ENCODE data around the gene PIGBOS1.

The PIGBOS1 gene

GRCh38 chr15:55318588-55319494, at the start of gene PIGBOS1, which contains the start of gene PIGB:
Gene PIGBOS1 (minus strand): TSS chr15:55319123. CDS start chr15:55317792, 1,331 bp downstream.
Gene PIGB (plus strand): TSS chr15:55319222. CDS start chr15:55319251, 29 bp downstream.
- no peaks in the 10 kb centered on the region for H3K9me3 Mint-ChIP-seq
- peaks cover 42% of the 10 kb centered on the region for H3K36me3 Mint-ChIP-seq
- peak; percentile 98 for ATAC-seq
- peaks cover 62% of the 10 kb centered on the region for H3K4me1 Mint-ChIP-seq
- peak; percentile 68 to 88 for DNase-seq (ENCODE audit: low spot score in 2 of 2)
- H3K27ac Mint-ChIP-seq = peak within 1 kb of the TSS; percentile 100
- peak within 1 kb of the TSS; percentile 98 for H3K4me3 Mint-ChIP-seq

DNA sequence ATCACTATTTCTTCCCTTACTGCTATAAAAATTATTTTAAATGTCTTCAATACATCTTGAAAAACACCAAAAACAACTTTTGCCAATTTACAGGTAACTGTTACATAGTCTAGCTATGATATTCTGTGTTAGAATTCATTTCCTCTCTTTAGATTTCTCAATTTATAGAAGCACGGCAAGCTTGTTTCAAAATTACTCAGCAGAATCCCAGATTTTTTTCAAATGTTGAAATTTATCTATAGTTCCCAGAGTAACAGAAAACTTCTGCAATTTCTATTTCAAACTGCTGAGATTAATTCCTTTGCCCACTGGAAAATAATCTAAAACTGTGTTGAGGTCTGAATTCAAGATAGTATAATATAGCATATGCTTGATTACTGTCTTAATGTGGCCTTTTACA, 48.1 kb upstream of the PIGBOS1 start:
- DNase-seq (ENCODE audit: low spot score in 2 of 2) (no peak), ATAC-seq (no peak)
- H3K36me3 Mint-ChIP-seq = peaks cover 37% of the 10 kb centered on the region
- H3K4me3 Mint-ChIP-seq = no peak overlapping the region
- H3K4me1 Mint-ChIP-seq = peaks cover 5% of the 10 kb centered on the region
- peak overlapping the region; percentile 23 for H3K27ac Mint-ChIP-seq
- no peaks in the 10 kb centered on the region for H3K9me3 Mint-ChIP-seq

DNA sequence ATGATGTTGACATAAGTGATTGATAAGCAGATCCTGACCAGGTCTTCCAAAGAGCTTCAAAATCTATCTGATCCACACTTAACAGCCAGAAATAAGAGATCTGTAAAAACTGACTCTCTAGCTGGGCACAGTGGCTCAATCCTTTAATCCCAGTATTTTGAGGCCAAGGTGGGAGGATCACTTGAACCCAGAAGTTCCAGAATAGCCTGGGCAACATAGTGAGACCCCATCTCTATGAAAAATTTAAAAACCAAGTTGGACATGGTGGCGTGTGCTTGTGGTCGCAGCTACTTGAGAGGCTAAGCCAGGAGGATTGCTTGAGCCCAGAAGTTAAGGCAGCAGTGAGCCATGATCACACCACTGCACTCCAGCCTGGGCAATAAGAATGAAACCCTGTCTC, 43.7 kb upstream of the PIGBOS1 start:
- Mint-ChIP-seq H3K9me3 (no peaks in the 10 kb centered on the region), H3K27ac (no peak overlapping the region), H3K36me3 (peaks cover 11% of the 10 kb centered on the region), H3K4me1 (peaks cover 2% of the 10 kb centered on the region), H3K4me3 (no peak overlapping the region)
- no peak for ATAC-seq
- DNase-seq (ENCODE audit: low spot score in 2 of 2) = no peak

DNA sequence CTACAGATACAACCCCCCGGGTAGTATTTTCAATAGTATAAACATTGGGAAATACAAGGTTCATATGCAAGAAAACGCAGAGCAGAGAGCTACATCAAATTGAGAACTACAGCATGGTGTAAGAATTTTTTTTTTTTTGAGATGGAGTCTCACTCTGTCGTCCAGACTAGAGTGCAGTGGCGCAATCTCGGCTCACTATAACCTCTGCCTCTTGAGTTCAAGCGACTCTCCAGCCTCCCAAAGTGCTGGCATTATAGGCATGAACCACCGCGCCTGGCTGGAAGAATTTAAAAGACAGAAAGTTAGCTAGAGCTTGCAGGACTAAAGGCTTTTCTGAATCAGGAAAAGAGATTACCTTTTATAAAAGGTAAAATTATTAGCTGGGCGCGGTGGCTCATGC, 42.1 kb upstream of the PIGBOS1 start:
- ATAC-seq = no peak
- H3K4me3 Mint-ChIP-seq = no peak overlapping the region
- H3K4me1 Mint-ChIP-seq = no peaks in the 10 kb centered on the region
- no peak overlapping the region for H3K27ac Mint-ChIP-seq
- no peaks in the 10 kb centered on the region for H3K9me3 Mint-ChIP-seq
- peaks cover 25% of the 10 kb centered on the region for H3K36me3 Mint-ChIP-seq
- no peak for DNase-seq (ENCODE audit: low spot score in 2 of 2)

DNA sequence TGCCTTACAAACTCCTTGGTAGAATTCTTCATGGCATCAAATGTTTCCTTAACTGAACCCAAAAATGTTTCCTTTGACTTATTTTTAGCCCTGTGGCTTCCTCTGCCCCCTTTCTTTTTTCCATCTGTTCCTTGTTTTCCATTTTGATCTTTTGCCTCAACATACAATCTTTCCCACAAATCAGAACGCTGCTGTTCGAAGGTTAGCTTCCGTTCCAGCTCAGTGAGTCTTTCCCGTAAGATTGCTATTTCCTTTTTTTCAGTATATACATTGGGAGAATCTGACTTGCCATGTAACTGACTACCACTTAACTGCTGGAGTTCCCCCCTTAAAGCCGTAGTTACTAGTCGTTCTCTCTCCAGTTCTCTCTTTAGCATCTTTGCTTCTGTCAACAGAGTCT, 41.3 kb upstream of the PIGBOS1 start:
- DNase-seq (ENCODE audit: low spot score in 2 of 2) (no peak), ATAC-seq (no peak)
- Mint-ChIP-seq H3K36me3 (peaks cover 33% of the 10 kb centered on the region), H3K27ac (no peak overlapping the region), H3K4me3 (no peak overlapping the region), H3K4me1 (no peaks in the 10 kb centered on the region), H3K9me3 (no peaks in the 10 kb centered on the region)

DNA sequence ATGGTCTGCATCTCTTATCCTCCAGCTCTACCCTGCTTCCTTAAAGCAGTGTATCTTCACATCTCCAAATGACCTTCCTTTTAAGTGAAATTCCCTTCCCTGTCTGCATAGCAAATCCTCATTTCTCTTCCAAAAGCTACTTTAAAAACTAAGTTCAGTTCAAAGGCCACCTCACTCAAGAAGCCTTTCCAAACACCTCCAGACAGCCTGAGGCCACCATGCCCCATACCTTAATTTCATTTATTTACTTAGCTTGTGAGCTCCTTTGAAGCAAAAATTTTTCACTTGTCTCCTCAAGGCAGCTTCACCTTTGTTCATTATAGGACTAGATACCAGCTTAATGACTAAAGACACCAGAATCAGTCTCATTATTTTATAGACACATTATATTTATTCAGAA, 39.5 kb upstream of the PIGBOS1 start:
- no peak overlapping the region for H3K4me3 Mint-ChIP-seq
- peak overlapping the region; percentile 32 for H3K27ac Mint-ChIP-seq
- DNase-seq (ENCODE audit: low spot score in 2 of 2) (no peak), ATAC-seq (no peak)
- H3K9me3 Mint-ChIP-seq = no peaks in the 10 kb centered on the region
- peaks cover 51% of the 10 kb centered on the region for H3K36me3 Mint-ChIP-seq
- no peaks in the 10 kb centered on the region for H3K4me1 Mint-ChIP-seq

GRCh38 chr15:55357774-55358173, 38.9 kb upstream of the PIGBOS1 start:
- peak; percentile 66 for ATAC-seq
- DNase-seq (ENCODE audit: low spot score in 2 of 2) = no peak
- Mint-ChIP-seq H3K4me3 (no peak overlapping the region), H3K9me3 (no peaks in the 10 kb centered on the region), H3K4me1 (no peaks in the 10 kb centered on the region), H3K27ac (peak overlapping the region; percentile 32), H3K36me3 (peaks cover 54% of the 10 kb centered on the region)

GRCh38 chr15:55356985-55357585, 38.2 kb upstream of the PIGBOS1 start:
- no peak overlapping the region for H3K4me3 Mint-ChIP-seq
- H3K27ac Mint-ChIP-seq = peak overlapping the region; percentile 10
- H3K36me3 Mint-ChIP-seq = peaks cover 61% of the 10 kb centered on the region

DNA sequence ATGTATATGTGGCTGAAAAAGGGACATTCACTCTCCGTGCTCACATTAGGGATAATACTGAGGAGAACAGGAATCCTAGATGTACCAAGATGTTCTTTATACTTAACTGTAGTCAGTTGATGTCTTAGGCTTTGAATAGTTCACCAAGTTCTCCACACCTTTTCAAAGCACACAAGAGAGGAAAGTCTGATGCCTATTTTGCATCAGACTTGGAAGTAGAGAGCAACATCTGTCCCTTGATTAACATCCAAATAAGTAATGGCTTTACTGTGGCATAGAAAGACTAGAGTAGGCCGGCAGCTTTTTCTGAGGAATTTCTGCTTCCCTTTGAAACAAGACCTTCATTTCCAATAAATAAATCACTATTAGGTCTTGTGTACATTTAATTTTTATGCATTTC, 34.1 kb upstream of the PIGBOS1 start:
- H3K36me3 Mint-ChIP-seq = peaks cover 90% of the 10 kb centered on the region
- no peak overlapping the region for H3K27ac Mint-ChIP-seq
- no peaks in the 10 kb centered on the region for H3K4me1 Mint-ChIP-seq
- ATAC-seq (no peak), DNase-seq (ENCODE audit: low spot score in 2 of 2) (no peak)
- H3K4me3 Mint-ChIP-seq = no peak overlapping the region
- no peaks in the 10 kb centered on the region for H3K9me3 Mint-ChIP-seq

More at GRCh38 chr15:55356985-55357585, 38.2 kb upstream of the PIGBOS1 start:
- Mint-ChIP-seq H3K4me1 (no peaks in the 10 kb centered on the region), H3K9me3 (no peaks in the 10 kb centered on the region)
- DNase-seq (ENCODE audit: low spot score in 2 of 2) (no peak), ATAC-seq (no peak)

GRCh38 chr15:55349282-55349681, 30.4 kb upstream of the PIGBOS1 start:
- H3K9me3 Mint-ChIP-seq = no peaks in the 10 kb centered on the region
- DNase-seq (ENCODE audit: low spot score in 2 of 2) (no peak), ATAC-seq (no peak)
- no peaks in the 10 kb centered on the region for H3K4me1 Mint-ChIP-seq
- H3K27ac Mint-ChIP-seq = no peak overlapping the region
- H3K36me3 Mint-ChIP-seq = peaks cover 80% of the 10 kb centered on the region
- H3K4me3 Mint-ChIP-seq = no peak overlapping the region

- H3K36me3 Mint-ChIP-seq = peaks cover 75% of the 10 kb centered on the region
- no peak overlapping the region for H3K4me3 Mint-ChIP-seq
- H3K4me1 Mint-ChIP-seq = no peaks in the 10 kb centered on the region
- DNase-seq (ENCODE audit: low spot score in 2 of 2) = no peak
- ATAC-seq = no peak
- H3K27ac Mint-ChIP-seq = peak overlapping the region; percentile 37
- no peaks in the 10 kb centered on the region for H3K9me3 Mint-ChIP-seq
These were observed 29.4 kb upstream of the PIGBOS1 start for GRCh38 chr15:55348281-55348778.

GRCh38 chr15:55344206-55344605, 25.3 kb upstream of the PIGBOS1 start:
- Mint-ChIP-seq H3K4me3 (no peak overlapping the region), H3K9me3 (no peaks in the 10 kb centered on the region), H3K4me1 (no peaks in the 10 kb centered on the region), H3K36me3 (peaks cover 71% of the 10 kb centered on the region), H3K27ac (peak overlapping the region; percentile 54)
- no peak for DNase-seq (ENCODE audit: low spot score in 2 of 2)
- no peak for ATAC-seq

GRCh38 chr15:55343168-55343567, 24.2 kb upstream of the PIGBOS1 start:
- Mint-ChIP-seq H3K9me3 (no peaks in the 10 kb centered on the region), H3K4me1 (no peaks in the 10 kb centered on the region), H3K36me3 (peaks cover 64% of the 10 kb centered on the region), H3K4me3 (no peak overlapping the region), H3K27ac (peak overlapping the region; percentile 54)
- ATAC-seq (no peak), DNase-seq (ENCODE audit: low spot score in 2 of 2) (no peak)

GRCh38 chr15:55337160-55337559, 18.2 kb upstream of the PIGBOS1 start:
- no peak for ATAC-seq
- Mint-ChIP-seq H3K9me3 (no peaks in the 10 kb centered on the region), H3K36me3 (peaks cover 81% of the 10 kb centered on the region), H3K27ac (no peak overlapping the region), H3K4me1 (no peaks in the 10 kb centered on the region), H3K4me3 (no peak overlapping the region)
- DNase-seq (ENCODE audit: low spot score in 2 of 2) = no peak

- DNase-seq (ENCODE audit: low spot score in 2 of 2) (no peak), ATAC-seq (no peak)
- H3K36me3 Mint-ChIP-seq = peaks cover 80% of the 10 kb centered on the region
- H3K27ac Mint-ChIP-seq = no peak overlapping the region
- H3K9me3 Mint-ChIP-seq = no peaks in the 10 kb centered on the region
- H3K4me3 Mint-ChIP-seq = no peak overlapping the region
- no peaks in the 10 kb centered on the region for H3K4me1 Mint-ChIP-seq
These were observed 16.1 kb upstream of the PIGBOS1 start for GRCh38 chr15:55334997-55335396.

DNA sequence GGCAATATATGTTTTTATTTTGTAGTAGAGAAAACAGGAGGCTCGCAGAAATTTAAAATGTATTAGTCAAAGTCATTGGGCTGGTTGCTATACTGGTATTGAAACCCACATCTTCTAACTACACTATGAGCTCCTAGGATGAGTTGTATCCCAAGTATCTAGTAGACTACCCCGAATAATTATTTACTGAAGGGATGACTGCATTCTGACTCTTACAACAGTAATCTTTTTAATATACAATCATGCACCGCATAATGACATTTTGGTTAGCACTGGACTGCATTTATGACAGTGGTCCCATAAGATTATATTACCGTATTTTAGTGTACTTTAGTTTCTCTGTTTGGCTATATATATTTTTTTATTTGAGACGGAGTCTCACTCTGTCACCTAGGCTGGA, 15.4 kb upstream of the PIGBOS1 start:
- DNase-seq (ENCODE audit: low spot score in 2 of 2) (no peak), ATAC-seq (no peak)
- no peaks in the 10 kb centered on the region for H3K4me1 Mint-ChIP-seq
- H3K9me3 Mint-ChIP-seq = no peaks in the 10 kb centered on the region
- no peak overlapping the region for H3K4me3 Mint-ChIP-seq
- no peak overlapping the region for H3K27ac Mint-ChIP-seq
- H3K36me3 Mint-ChIP-seq = peaks cover 78% of the 10 kb centered on the region

Data from stimulated activated effector memory CD8-positive, alpha-beta T cell treated with anti-CD3 and anti-CD28 coated beads, Interleukin-12 subunit alpha, Interleukin-12 subunit beta, amount 100 ng/mL, for 72 hours (primary cell).